Measurements from ENCODE around the gene HBA2. TPM values are rescaled to one million over a fixed set of nuclear protein-coding genes. Genes with fewer than 3 reads are reported as not detected.

Gene HBA2
- total RNA-seq, 1 experiment from 2014 or later, result not detected

- Histone ChIP-seq H2BK20ac (ENCODE audit: low read depth, low read length, poor library complexity, severe bottlenecking) (no peak overlapping the region), H2AFZ (ENCODE audit: low read length) (no peak overlapping the region), H3K23me2 (ENCODE audit: insufficient read length, low read depth, low read length, poor library complexity, severe bottlenecking) (peaks cover 5% of the 10 kb centered on the region), H3K18ac (ENCODE audit: insufficient read length, low read depth, low read length) (no peak overlapping the region), H4K20me1 (ENCODE audit: control insufficient read depth, insufficient read depth, insufficient read length) (no peaks in the 10 kb centered on the region), H3K27me3 (ENCODE audit: insufficient read depth, low read length) (peaks cover 48% of the 10 kb centered on the region), H4K8ac (replicated peaks; ENCODE audit: insufficient read length, low read depth, low read length) (no peak overlapping the region), H3K79me1 (ENCODE audit: insufficient read depth, low read depth, low read length, poor library complexity, severe bottlenecking) (no peaks in the 10 kb centered on the region), H4K5ac (ENCODE audit: insufficient read length, low read depth, low read length) (no peak overlapping the region), H3K9me3 (ENCODE audit: control insufficient read depth, low read depth, low read length) (no peaks in the 10 kb centered on the region), H2AK5ac (ENCODE audit: insufficient read length, low read length) (no peak overlapping the region), H3K56ac (ENCODE audit: insufficient read length, low read depth, low read length) (no peak overlapping the region), H2BK5ac (ENCODE audit: insufficient read length, low read length) (no peak overlapping the region), H3K4me2 (ENCODE audit: insufficient read depth, insufficient read length, low read length) (peak overlapping the region; percentile 13), H3K14ac (ENCODE audit: insufficient read depth, low read length) (no peak overlapping the region), H2BK15ac (ENCODE audit: low read depth, low read length) (no peak overlapping the region), H2BK12ac (ENCODE audit: insufficient read length, low read depth, low read length) (no peak overlapping the region), H3K4me1 (ENCODE audit: insufficient read depth, low read length) (no peaks in the 10 kb centered on the region; the same call in 1 of the 2 replicates), H2BK120ac (ENCODE audit: low read depth, low read length, poor library complexity, severe bottlenecking) (no peak overlapping the region), H3T11ph (ENCODE audit: low read length) (no peak overlapping the region), H3K9ac (ENCODE audit: extremely low read depth, insufficient read length, low read length) (no peak overlapping the region), H4K91ac (ENCODE audit: insufficient read length, low read depth, low read length) (no peak overlapping the region), H3K27ac (ENCODE audit: insufficient read length, low read depth, low read length) (no peak overlapping the region), H3K79me2 (ENCODE audit: insufficient read depth, low read length) (no peaks in the 10 kb centered on the region), H3K23ac (ENCODE audit: insufficient read length, low read depth, low read length) (no peak overlapping the region), H3K4ac (ENCODE audit: low read depth, low read length) (no peak overlapping the region)
- H3K36me3 Mint-ChIP-seq (ENCODE audit: insufficient read depth in 1 of 3, low read depth in 3 of 3), result peaks cover 0 to 3% (median 0%) of the 10 kb centered on the region in 3 experiments; a peak in 2 of 7 replicates
- no peak for TF ChIP-seq CTCF (conservative IDR thresholded peaks at IDR 0.05)
- H3K4me3 Mint-ChIP-seq, result peak overlapping the region in 1 of 2 experiments; percentile 63; a peak in 4 of 5 replicates
- H3K9me3 Mint-ChIP-seq, result peaks cover 4 to 7% of the 10 kb centered on the region in 2 experiments; a peak in 2 of 5 replicates
- H3K27ac Mint-ChIP-seq, result no peak overlapping the region
- H3K4me1 Mint-ChIP-seq, result peaks cover 15 to 17% of the 10 kb centered on the region in 2 experiments
- no CpG with 5 or more reads among the region's 13 CpGs for WGBS (ENCODE audit: extremely low coverage, insufficient read length, low lambda C conversion rate)
- peaks cover 67% of the 10 kb centered on the region for H3K27me3 Mint-ChIP-seq (ENCODE audit: low read depth)
- DNase-seq, result no peak
These were observed 4.7 kb downstream of the HBA2 start for GRCh38 chr16:177394-177822.
